A549 treated with DMSO at 1 μM for 4 hours (cell line): Measurements from ENCODE around the gene PCNP. TPM values are rescaled to one million over a fixed set of nuclear protein-coding genes. Genes with fewer than 3 reads are reported as not detected.

Experiments used
- total RNA-seq: library from RNA; stranded (reverse); fragments of 200-300 nt; extraction: Qiagen RNA extraction; gene quantifications from 5 replicates; pipeline ENCODE4 v1.2.3, GENCODE V29; 2022; ENCODE audit warnings: low read depth

Gene PCNP, protein sequence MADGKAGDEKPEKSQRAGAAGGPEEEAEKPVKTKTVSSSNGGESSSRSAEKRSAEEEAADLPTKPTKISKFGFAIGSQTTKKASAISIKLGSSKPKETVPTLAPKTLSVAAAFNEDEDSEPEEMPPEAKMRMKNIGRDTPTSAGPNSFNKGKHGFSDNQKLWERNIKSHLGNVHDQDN
- total RNA-seq = 99.2 to 127 TPM (median 109 TPM) in 5 replicates

DNA sequence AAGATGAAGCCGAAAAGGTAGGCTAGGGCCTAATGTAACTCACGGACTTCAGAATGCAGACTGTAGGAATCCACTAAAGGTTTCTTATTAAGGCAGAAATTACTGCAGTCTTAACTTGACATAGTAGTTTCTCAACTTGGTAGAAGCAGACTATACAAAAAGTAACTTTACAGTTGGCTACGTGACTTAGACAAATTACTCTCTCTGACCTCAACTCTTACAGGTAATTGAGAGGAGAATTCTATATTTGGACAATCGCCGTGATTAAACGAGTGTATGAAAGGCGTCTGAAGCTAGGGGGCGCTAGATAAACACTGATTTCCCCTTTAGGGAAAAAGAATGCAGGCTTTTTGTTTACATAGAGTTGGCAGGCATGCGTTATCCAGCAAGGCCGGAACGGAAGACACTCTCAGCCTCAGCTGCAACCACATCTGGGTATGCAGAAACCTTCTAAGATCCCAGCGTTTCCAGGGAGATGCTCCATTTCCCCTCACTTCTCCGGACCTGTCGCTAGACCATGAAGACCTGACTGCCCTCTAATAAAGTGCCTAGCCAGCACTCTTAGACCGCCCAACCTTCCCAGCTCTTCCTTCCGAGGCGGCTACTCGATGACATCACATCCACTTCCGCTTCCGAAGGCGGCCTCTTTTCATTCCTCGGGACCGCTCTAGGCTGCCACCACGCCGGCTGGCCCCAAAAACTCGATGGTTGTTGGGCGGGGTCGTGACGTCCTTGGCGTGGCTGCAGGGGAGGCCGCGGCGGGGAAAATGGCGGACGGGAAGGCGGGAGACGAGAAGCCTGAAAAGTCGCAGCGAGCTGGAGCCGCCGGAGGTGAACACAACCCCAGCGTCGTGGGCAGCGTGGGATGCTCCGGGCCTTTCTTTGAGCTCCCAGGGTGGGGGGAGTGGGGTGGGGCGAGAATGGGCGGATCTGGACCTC, at the start of gene PCNP:
PCNP (plus strand) TSS at position 732 of the 939 bp plus-strand sequence; CDS start at position 768, 36 bp downstream.

DNA sequence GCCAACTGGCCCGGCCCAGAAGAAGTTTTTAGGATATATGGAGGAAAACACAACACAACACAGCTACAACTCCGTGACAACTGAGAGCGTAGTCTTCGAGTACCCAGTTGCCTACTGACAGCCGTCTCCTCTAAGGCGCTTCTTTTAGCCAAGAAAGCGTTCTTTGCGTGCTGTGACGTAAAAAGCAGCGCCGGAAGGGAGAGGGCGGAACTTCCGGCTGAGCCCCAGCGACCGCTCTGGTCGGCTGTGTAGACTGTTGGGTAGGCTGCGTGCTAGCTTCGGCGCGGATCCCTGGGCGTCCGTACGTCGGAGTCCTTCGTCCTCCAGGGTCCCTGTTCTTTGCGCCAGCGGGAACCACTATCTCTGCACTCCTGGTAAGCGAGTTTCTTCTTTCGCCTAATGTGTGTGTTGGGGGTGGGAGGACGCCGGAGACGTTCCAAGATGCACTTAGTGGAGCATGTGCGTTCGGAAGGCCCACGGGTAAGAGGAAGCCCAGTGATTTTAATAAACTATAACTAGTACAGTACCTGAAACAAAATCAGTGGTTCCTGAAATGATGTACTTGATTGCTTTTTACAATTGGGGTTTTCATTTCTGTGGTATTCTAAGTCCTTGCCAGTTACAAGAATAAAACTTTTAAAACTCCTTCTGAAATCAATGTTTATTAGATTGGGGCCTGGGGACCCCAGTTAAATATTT, 12.2 kb upstream of the PCNP start, which contains the start of gene TRMT10C:
TRMT10C (plus strand) TSS at position 239 of the 699 bp plus-strand sequence. CDS start 2,914 bp downstream, outside the sequence.

Other genes starting within 250 kb of the PCNP start
- 1.5 to 3.4 TPM (median 2.2 TPM) in 5 replicates for gene SENP7, start 61.0 kb upstream of the PCNP start, total RNA-seq
- gene TRMT10C, start 12.3 kb upstream of the PCNP start, total RNA-seq = 33.0 to 40.4 TPM (median 35.2 TPM) in 5 replicates
- 9.1 to 12.2 TPM (median 10.9 TPM) in 5 replicates for gene ZBTB11, start 103.0 kb downstream of the PCNP start, total RNA-seq
- 1,554 to 2,192 TPM (median 1,717 TPM) in 5 replicates for gene RPL24, start 112.5 kb downstream of the PCNP start, total RNA-seq
- gene CEP97, start 150.4 kb downstream of the PCNP start, total RNA-seq = 4.3 to 7.3 TPM (median 7.0 TPM) in 5 replicates
- gene NXPE3, start 205.0 kb downstream of the PCNP start, total RNA-seq = 24.1 to 29.3 TPM (median 27.8 TPM) in 5 replicates